Adrenal gland (tissue), 12 donors: ENCODE measurements around the gene INKA2. TPM values are rescaled to one million over a fixed set of nuclear protein-coding genes. Genes with fewer than 3 reads are reported as not detected.

Experiments used
- DNase-seq, 7 donors: peaks; one replicate each; pipeline ENCODE4 v3.0.0-alpha.2; 2019 to 2020
- H3K27ac ChIP-seq, 5 donors: fragments of 200-600 bp; sonication (generic) in 4 of 5; 1 replicate in 3 of 5; 2 replicates in 2 of 5; pipeline versions ENCODE4 v1.5.1 to v1.8.0; 2016 to 2020; ENCODE audit warnings: mild to moderate bottlenecking in 1 of 5
- H3K27me3 ChIP-seq: fragments of 200-600 bp; 2 replicates; pipeline ENCODE4 v1.8.0; 2021
- H3K36me3 ChIP-seq, 2 donors: fragments of 200-600 bp; replicated peaks in 1 of 2; 1 replicate in 1 of 2; 2 replicates in 1 of 2; pipeline versions ENCODE4 v1.5.1 to v1.8.0; 2018 to 2022
- H3K4me1 ChIP-seq, 2 donors: fragments of 200-600 bp; replicated peaks in 1 of 2; 1 replicate in 1 of 2; 2 replicates in 1 of 2; pipeline versions ENCODE4 v1.5.1 to v1.8.0; 2018 to 2021
- H3K4me3 ChIP-seq, 4 donors: fragments of 200-600 bp; sonication (generic) in 3 of 4; one replicate each; pipeline ENCODE4 v1.5.1; 2016 to 2018
- H3K9me3 ChIP-seq, 3 donors: fragments of 200-600 bp; sonication (generic) in 1 of 3; replicated peaks in 1 of 3; 1 replicate in 2 of 3; 2 replicates in 1 of 3; pipeline versions ENCODE4 v1.5.1 to v1.8.0; 2016 to 2021
- CTCF ChIP-seq, 6 experiments: fragments of 450-650 bp in 4 of 6; fragments of 200-600 bp in 2 of 6; sonication (generic) in 1 of 6; IDR thresholded peaks; 1 replicate in 5 of 6; 2 replicates in 1 of 6; pipeline versions ENCODE4 v1.5.1 to v1.8.0; 2016 to 2021; ENCODE audit warnings: antibody characterized with exemption in 6 of 6, mild to moderate bottlenecking in 2 of 6, moderate library complexity in 1 of 6
- POLR2A ChIP-seq, 2 donors: fragments of 450-650 bp; IDR thresholded peaks; one replicate each; pipeline ENCODE4 v1.6.1; 2017; ENCODE audit warnings: antibody characterized with exemption in 2 of 2, mild to moderate bottlenecking in 2 of 2, moderate library complexity in 1 of 2
- whole genome bisulfite sequencing, 4 donors: extraction: QIAGEN DNeasy Blood & Tissue Kit in 2 of 4; methylation state at CpG; one replicate each; pipeline versions ENCODE4 v1.1.5 to v1.1.7; 2013 to 2017; 5-methylcytosine and 5-hydroxymethylcytosine counted together
- intact Hi-C, 2 donors: fragments of 100-400 bp; cut with DNase I; formaldehyde crosslinking; loops; one replicate each; pipeline versions ENCODE4 v1.14.1 to v1.15.0; 2022 to 2023
- polyA plus RNA-seq, 3 donors: library from polyadenylated mRNA; stranded (reverse); fragments of 200-250 nt in 2 of 3; fragments of 350-450 nt in 1 of 3; fragmentation: Illumina TruSeq in 1 of 3; extraction: RNeasy Lipid Tissue Mini Kit (QIAGEN cat#74804) in 1 of 3; gene quantifications; one replicate each; pipeline ENCODE4 v1.2.3, GENCODE V29; 2013 to 2014
- total RNA-seq, 9 donors: library from RNA; depleted of rRNA in 4 of 9; stranded (reverse); fragments of >200 nt in 4 of 9; fragments of 120-200 nt in 1 of 9; fragmentation: NEBNext Ultra II Directional in 1 of 9; extraction: Animal tissue kit (Norgen Biotek cat#: 25700) in 1 of 9; gene quantifications; one replicate each; pipeline versions ENCODE4 v1.1.0 to v1.2.4, GENCODE V29; 2013 to 2023
- donor health status: healthy with polysubstance abuse.
- donor health status: Bipolar disorder and iron deficiency.
- donor health status: DM: yes; HTN: yes; CAD: no.
- donor health status: DM: no; HTN: no; CAD: no.
- donor health status: DM: no; HTN: no; CAD: no.
- donor health status: DM: yes; HTN: yes; CAD: no.

Gene INKA2
- total and polyA plus RNA-seq, 12 donors = 0.61 to 4.7 (median 0.98) TPM; not detected in 1

GRCh38 chr1:111720274-111720976, 18.8 kb downstream of the INKA2 start:
- intact Hi-C loops = no loop called here
- peak in 1 of 7 donors; percentile 14 for DNase-seq
- H3K9me3 ChIP-seq = no peaks in the 10 kb centered on the region
- H3K27me3 ChIP-seq = no peaks in the 10 kb centered on the region
- H3K36me3 ChIP-seq = no peaks in the 10 kb centered on the region
- no peaks in the 10 kb centered on the region for H3K4me1 ChIP-seq
- H3K4me3 ChIP-seq = no peak overlapping the region
- WGBS, 4 donors = 59 to 73% (median 67%) methylated on average over 7 of the region's 7 CpGs
- peak overlapping the region in 1 of 5 donors; percentile 61 for H3K27ac ChIP-seq
- TF ChIP-seq CTCF (IDR thresholded peaks at IDR 0.05) (no peak), POLR2A (IDR thresholded peaks at IDR 0.05) (no peak)

GRCh38 chr1:111719674-111720132, 19.5 kb downstream of the INKA2 start:
- 68 to 81% (median 79%) methylated on average over 4 of the region's 4 CpGs for WGBS, 4 donors
- Histone ChIP-seq H3K27ac (no peak overlapping the region), H3K4me3 (no peak overlapping the region), H3K9me3 (no peaks in the 10 kb centered on the region), H3K36me3 (no peaks in the 10 kb centered on the region), H3K27me3 (no peaks in the 10 kb centered on the region), H3K4me1 (no peaks in the 10 kb centered on the region)
- DNase-seq = peak in 4 of 7 donors; percentile 30 to 70 (median 46)
- intact Hi-C loops = loop anchor here (5.0 kb wide), 1 partner anchor 33 kb away; no protein-coding TSS in a partner anchor
- no peak for TF ChIP-seq POLR2A (IDR thresholded peaks at IDR 0.05)
- TF ChIP-seq CTCF (IDR thresholded peaks at IDR 0.05) = no peak

GRCh38 chr1:111719135-111719534, 20.1 kb downstream of the INKA2 start:
- no peak for DNase-seq
- Histone ChIP-seq H3K27ac (no peak overlapping the region), H3K9me3 (no peaks in the 10 kb centered on the region), H3K4me3 (no peak overlapping the region), H3K4me1 (no peaks in the 10 kb centered on the region), H3K27me3 (no peaks in the 10 kb centered on the region), H3K36me3 (no peaks in the 10 kb centered on the region)
- WGBS, 4 donors = 96 to 100% (median 97%) methylated on average over 5 of the region's 5 CpGs
- intact Hi-C loops = loop anchor here (5.0 kb wide), 1 partner anchor 33 kb away; no protein-coding TSS in a partner anchor
- TF ChIP-seq CTCF (IDR thresholded peaks at IDR 0.05) (no peak), POLR2A (IDR thresholded peaks at IDR 0.05) (no peak)

- 91 to 98% (median 95%) methylated on average over 2 of the region's 2 CpGs for WGBS, 4 donors
- intact Hi-C loops = loop anchor here (5.0 kb wide), 1 partner anchor 35 kb away; no protein-coding TSS in a partner anchor
These were observed 21.7 kb downstream of the INKA2 start for GRCh38 chr1:111717450-111717849.

More at GRCh38 chr1:111717450-111717849, 21.7 kb downstream of the INKA2 start:
- Histone ChIP-seq H3K36me3 (peaks cover 0 to 7% of the 10 kb centered on the region in 2 donors), H3K27me3 (no peaks in the 10 kb centered on the region), H3K27ac (no peak overlapping the region), H3K4me1 (no peaks in the 10 kb centered on the region), H3K9me3 (no peaks in the 10 kb centered on the region), H3K4me3 (no peak overlapping the region)
- TF ChIP-seq POLR2A (IDR thresholded peaks at IDR 0.05) (no peak), CTCF (IDR thresholded peaks at IDR 0.05) (no peak)
- no peak for DNase-seq
